SK-N-SH (cell line): ENCODE results near the gene ARL8A. TPM values are rescaled to one million over a fixed set of nuclear protein-coding genes. Genes with fewer than 3 reads are reported as not detected.
"Not testable (repeated sequence)": the region's sequence is repeated elsewhere in the genome, so short reads cannot be mapped to it uniquely, and the experiment has no call there.

Source experiments
- CTCF ChIA-PET: fragments of 300-600, 350-600 bp; formaldehyde crosslinking; extraction: SDS; loops from one replicate; lab custom pipeline; 2021; lab: Yijun Ruan, JAX
- POLR2A ChIA-PET: fragments of 350-600 bp; sonication (Branson Sonifier 250); formaldehyde crosslinking; extraction: SDS; loops from one replicate; lab custom pipeline; 2020; ENCODE audit warnings: antibody characterized with exemption, inconsistent platforms; lab: Yijun Ruan, JAX
- DNase-seq: peaks from one replicate; pipeline ENCODE4 v3.0.0; 2012
- H2AFZ ChIP-seq: fragments of 200-600 bp; sonication (generic); 2 replicates; pipeline ENCODE4 v1.8.1; 2016; ENCODE audit warnings: antibody characterized with exemption, mild to moderate bottlenecking, low read depth
- H3F3A ChIP-seq: fragments of 200-600 bp; sonication (generic); replicated peaks from 2 replicates; pipeline ENCODE3; 2016; ENCODE audit warnings: antibody characterized with exemption, mild to moderate bottlenecking; ENCODE audit not compliant: insufficient read depth
- H3K27ac ChIP-seq, 2 experiments: fragments of 200-500 bp in 1 of 2; fragments of 200-600 bp in 1 of 2; sonication (Bioruptor generic) in 1 of 2; sonication (generic), shearing (Covaris generic) in 1 of 2; 2 replicates each; pipeline versions ENCODE4 v1.5.1 to v1.6.1; 2014 to 2016; ENCODE audit warnings: low read depth in 2 of 2, inconsistent platforms in 1 of 2, low read length in 1 of 2, mild to moderate bottlenecking in 1 of 2, mixed read lengths in 1 of 2
- H3K27me3 ChIP-seq: fragments of 200-600 bp; sonication (generic), shearing (Covaris generic); 2 replicates; pipeline ENCODE4 v1.6.1; 2016; ENCODE audit warnings: mixed run types; ENCODE audit not compliant: insufficient read depth
- H3K36me3 ChIP-seq, 2 experiments: fragments of 200-500 bp in 1 of 2; fragments of 200-600 bp in 1 of 2; sonication (Bioruptor generic) in 1 of 2; sonication (generic) in 1 of 2; replicated peaks in 1 of 2; 2 replicates each; pipeline versions ENCODE3 to v1.5.1; 2014 to 2016; ENCODE audit warnings: low read length in 1 of 2, mild to moderate bottlenecking in 1 of 2; ENCODE audit not compliant: insufficient read depth in 2 of 2, control insufficient read depth in 1 of 2
- H3K4me1 ChIP-seq, 2 experiments: fragments of 200-500 bp in 1 of 2; fragments of 200-600 bp in 1 of 2; sonication (Bioruptor generic) in 1 of 2; sonication (generic), shearing (Covaris generic) in 1 of 2; 2 replicates each; pipeline versions ENCODE4 v1.5.1 to v1.6.1; 2014 to 2016; ENCODE audit warnings: low read depth in 1 of 2, low read length in 1 of 2, mixed run types in 1 of 2; ENCODE audit not compliant: insufficient read depth in 2 of 2, control insufficient read depth in 1 of 2
- H3K4me2 ChIP-seq: fragments of 200-600 bp; sonication (generic), shearing (Covaris generic); 2 replicates; pipeline ENCODE4 v1.6.1; 2017; ENCODE audit warnings: mixed run types
- H3K4me3 ChIP-seq, 2 experiments: fragments of 200-500 bp in 1 of 2; fragments of 200-600 bp in 1 of 2; sonication (Bioruptor generic) in 1 of 2; sonication (generic), shearing (Covaris generic) in 1 of 2; 2 replicates each; pipeline versions ENCODE4 v1.5.1 to v1.8.1; 2014 to 2016; ENCODE audit warnings: low read depth in 2 of 2, inconsistent platforms in 1 of 2, low read length in 1 of 2, mild to moderate bottlenecking in 1 of 2, mixed read lengths in 1 of 2, moderate library complexity in 1 of 2
- H3K79me2 ChIP-seq: fragments of 200-600 bp; sonication (generic); 2 replicates; pipeline ENCODE4 v1.8.1; 2017; ENCODE audit warnings: mild to moderate bottlenecking; ENCODE audit not compliant: insufficient read depth
- H3K9ac ChIP-seq: fragments of 200-600 bp; sonication (generic); 2 replicates; pipeline ENCODE4 v1.6.1; 2017; ENCODE audit warnings: mixed run types
- H3K9me2 ChIP-seq: fragments of 200-600 bp; sonication (generic); 2 replicates; pipeline ENCODE4 v1.6.1; 2017; ENCODE audit warnings: mixed run types
- H3K9me3 ChIP-seq: fragments of 200-600 bp; sonication (generic); 2 replicates; pipeline ENCODE4 v1.6.1; 2017; ENCODE audit warnings: mixed run types, mild to moderate bottlenecking, moderate library complexity
- H4K20me1 ChIP-seq: fragments of 200-600 bp; sonication (generic); 2 replicates; pipeline ENCODE4 v1.6.1; 2017; ENCODE audit warnings: mild to moderate bottlenecking, mixed run types; ENCODE audit not compliant: insufficient read depth
- CTCF ChIP-seq: fragments of 200-600 bp; sonication (generic); IDR thresholded peaks from 2 replicates; pipeline ENCODE4 v1.6.1; 2017; ENCODE audit warnings: antibody characterized with exemption, mild to moderate bottlenecking, moderate library complexity
- JUND ChIP-seq: IDR thresholded peaks from 2 replicates; pipeline ENCODE4 v1.4.0; 2012
- MAX ChIP-seq: IDR thresholded peaks from 2 replicates; pipeline ENCODE4 v1.4.0; 2012; ENCODE audit warnings: low read depth
- PBX3 ChIP-seq: IDR thresholded peaks from 2 replicates; pipeline ENCODE4; 2012
- RAD21 ChIP-seq: IDR thresholded peaks from 2 replicates; pipeline ENCODE4 v1.6.1; 2012; ENCODE audit warnings: mild to moderate bottlenecking, low read length
- WGBS: methylation state at CpG from one replicate; pipeline ENCODE4 v1.1.6; 2017; ENCODE audit warnings: low lambda C conversion rate; 5-methylcytosine and 5-hydroxymethylcytosine counted together
- polyA plus RNA-seq, 3 experiments: library from polyadenylated mRNA; depleted of rRNA; stranded (reverse); fragments of >200 nt; gene quantifications; 2 replicates each; pipeline ENCODE4 v1.2.3, GENCODE V29; 2012

ARL8A gene
- polyA plus RNA-seq, 1 of the 3 experiments (the other 2 are of a cell fraction), result 66.9 TPM

- no peak for TF ChIP-seq RAD21
- TF ChIP-seq CTCF, result no peak
These were observed 1.7 kb upstream of the ARL8A start (continued) for GRCh38 chr1:202146279-202146678.

GRCh38 chr1:202145744-202146140, 1.2 kb upstream of the ARL8A start:
- H3K27me3 ChIP-seq, H3K9me3 ChIP-seq, H3F3A ChIP-seq, POLR2A ChIA-PET, H3K36me3 ChIP-seq, H3K27ac ChIP-seq, DNase-seq, H3K9ac ChIP-seq, H2AFZ ChIP-seq, H3K9me2 ChIP-seq, H3K4me3 ChIP-seq: not testable (repeated sequence)
- WGBS, result 97% methylated on average over 8 of the region's 8 CpGs
- CTCF ChIA-PET, result interaction anchor here (1.6 kb wide), 1 partner anchor 11 kb away, joined by 4 read pairs; no protein-coding TSS in a partner anchor
- Histone ChIP-seq H3K4me1 (peaks cover 8 to 16% of the 10 kb centered on the region in 2 experiments; a peak in 2 of 4 replicates), H3K4me2 (peak overlapping the region; percentile 89), H3K79me2 (peaks cover 42% of the 10 kb centered on the region), H4K20me1 (peaks cover 30% of the 10 kb centered on the region)

GRCh38 chr1:202145068-202145743, 669 bp upstream of the ARL8A start:
- peak overlapping the region in 1 of 2 experiments; percentile 74; a peak in 1 of 4 replicates for H3K27ac ChIP-seq
- CTCF ChIA-PET, result interaction anchor here (2.4 kb wide), 1 partner anchor 10 kb away, joined by 14 read pairs; no protein-coding TSS in a partner anchor

More at GRCh38 chr1:202145068-202145743, 669 bp upstream of the ARL8A start:
- 29% methylated on average over 13 of the region's 13 CpGs for WGBS
- no peaks in the 10 kb centered on the region for H3K36me3 ChIP-seq
- H2AFZ ChIP-seq, result peak overlapping the region; percentile 87
- POLR2A ChIA-PET, result no interaction called here
- H3K4me3 ChIP-seq, result peak overlapping the region; percentile 87 to 93
- H4K20me1 ChIP-seq, result peaks cover 36% of the 10 kb centered on the region
- H3K79me2 ChIP-seq, result peaks cover 48% of the 10 kb centered on the region
- H3K9me2 ChIP-seq, result no peaks in the 10 kb centered on the region
- DNase-seq, result peak; percentile 57
- no peaks in the 10 kb centered on the region for H3K9me3 ChIP-seq
- H3K4me2 ChIP-seq, result peak overlapping the region; percentile 89
- H3F3A ChIP-seq, result peaks cover 5% of the 10 kb centered on the region
- H3K4me1 ChIP-seq, result peaks cover 8 to 16% of the 10 kb centered on the region in 2 experiments; a peak in 2 of 4 replicates
- no peaks in the 10 kb centered on the region for H3K27me3 ChIP-seq
- TF ChIP-seq MAX (no peak), PBX3 (no peak), JUND (no peak)
- H3K9ac ChIP-seq, result peak overlapping the region; percentile 90
